ENCODE measurements around the gene CYYR1.

The CYYR1 gene

DNA sequence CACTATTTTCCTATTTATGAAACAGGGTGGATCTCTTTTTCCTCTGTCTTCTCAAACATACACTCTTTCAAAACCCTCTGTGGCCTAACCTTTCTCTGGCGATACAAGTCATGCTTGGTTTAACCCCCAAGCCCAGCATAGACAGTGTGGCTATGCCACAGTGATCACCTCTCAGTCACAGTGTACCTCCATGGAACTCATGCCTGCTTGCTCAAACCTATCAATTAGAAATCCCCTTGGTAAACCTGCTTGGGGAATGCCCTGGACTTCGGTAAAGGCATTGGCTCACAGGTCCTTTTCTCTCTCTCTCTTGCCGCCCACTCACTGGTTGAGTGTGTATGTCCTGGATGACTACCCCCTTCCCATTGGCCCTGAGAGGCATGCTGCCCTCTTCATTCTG is 147.5 kb downstream of the CYYR1 start:
- H3K4me3 ChIP-seq (ENCODE audit: low read depth, low read length): no peak overlapping the region
- H3K27ac ChIP-seq: no peak overlapping the region
- no peaks in the 10 kb centered on the region for H3K36me3 ChIP-seq
- H3K9me3 ChIP-seq (ENCODE audit: severe bottlenecking): no peaks in the 10 kb centered on the region
- DNase-seq: no peak
- TF ChIP-seq, protein P1, sequence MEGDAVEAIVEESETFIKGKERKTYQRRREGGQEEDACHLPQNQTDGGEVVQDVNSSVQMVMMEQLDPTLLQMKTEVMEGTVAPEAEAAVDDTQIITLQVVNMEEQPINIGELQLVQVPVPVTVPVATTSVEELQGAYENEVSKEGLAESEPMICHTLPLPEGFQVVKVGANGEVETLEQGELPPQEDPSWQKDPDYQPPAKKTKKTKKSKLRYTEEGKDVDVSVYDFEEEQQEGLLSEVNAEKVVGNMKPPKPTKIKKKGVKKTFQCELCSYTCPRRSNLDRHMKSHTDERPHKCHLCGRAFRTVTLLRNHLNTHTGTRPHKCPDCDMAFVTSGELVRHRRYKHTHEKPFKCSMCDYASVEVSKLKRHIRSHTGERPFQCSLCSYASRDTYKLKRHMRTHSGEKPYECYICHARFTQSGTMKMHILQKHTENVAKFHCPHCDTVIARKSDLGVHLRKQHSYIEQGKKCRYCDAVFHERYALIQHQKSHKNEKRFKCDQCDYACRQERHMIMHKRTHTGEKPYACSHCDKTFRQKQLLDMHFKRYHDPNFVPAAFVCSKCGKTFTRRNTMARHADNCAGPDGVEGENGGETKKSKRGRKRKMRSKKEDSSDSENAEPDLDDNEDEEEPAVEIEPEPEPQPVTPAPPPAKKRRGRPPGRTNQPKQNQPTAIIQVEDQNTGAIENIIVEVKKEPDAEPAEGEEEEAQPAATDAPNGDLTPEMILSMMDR (IDR thresholded peaks at IDR 0.05; ENCODE audit: low read depth, low read length): no peak
- H3K27me3 ChIP-seq (ENCODE audit: insufficient read depth, low read depth, severe bottlenecking): no peaks in the 10 kb centered on the region

DNA sequence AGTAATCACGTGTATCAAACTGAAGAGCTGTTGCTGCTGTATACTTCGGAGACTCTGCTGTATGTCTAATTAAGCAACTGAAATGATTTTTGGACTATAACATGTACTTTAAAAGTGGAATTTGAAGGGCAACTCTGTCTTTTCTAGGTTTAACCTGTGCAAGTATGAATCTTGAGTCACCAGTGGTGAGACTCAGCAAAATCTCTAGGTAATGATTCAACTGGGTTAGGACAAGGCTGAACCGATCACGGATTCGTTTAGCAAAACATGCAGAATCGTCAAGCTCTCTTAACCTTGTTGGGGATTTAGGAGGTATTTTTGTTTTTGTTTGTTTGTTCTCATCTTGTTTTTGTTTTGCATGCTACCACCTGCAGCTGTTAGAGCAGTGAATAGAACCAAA is 149.6 kb downstream of the CYYR1 start:
- H3K4me3 ChIP-seq (ENCODE audit: low read depth, low read length): no peak overlapping the region
- no peak overlapping the region for H3K27ac ChIP-seq
- no peaks in the 10 kb centered on the region for H3K27me3 ChIP-seq (ENCODE audit: insufficient read depth, low read depth, severe bottlenecking)
- TF ChIP-seq, protein P1 (IDR thresholded peaks at IDR 0.05; ENCODE audit: low read depth, low read length): no peak
- no peak for DNase-seq
- H3K9me3 ChIP-seq (ENCODE audit: severe bottlenecking): peaks cover 8% of the 10 kb centered on the region
- H3K36me3 ChIP-seq: no peaks in the 10 kb centered on the region

DNA sequence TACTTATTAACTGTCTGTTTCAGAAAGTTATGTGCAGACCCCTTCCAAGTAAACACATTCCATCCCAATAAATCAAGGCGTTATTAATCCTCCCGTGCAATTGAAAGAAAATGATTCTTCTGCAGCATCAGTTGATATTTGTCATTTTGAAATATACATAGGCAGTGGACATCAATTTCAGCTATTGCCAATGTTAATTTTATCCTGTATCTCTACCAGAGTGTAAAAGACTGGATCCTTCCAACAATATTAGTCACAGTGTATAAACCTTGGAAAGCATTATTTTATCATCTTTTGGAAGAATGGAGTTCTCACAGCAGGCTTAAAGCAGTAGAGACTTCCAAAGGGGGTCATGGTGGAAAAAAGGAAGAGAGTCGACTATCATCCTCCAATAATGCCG is 150.4 kb downstream of the CYYR1 start:
- no peak for DNase-seq
- Histone ChIP-seq H3K27ac (no peak overlapping the region), H3K9me3 (ENCODE audit: severe bottlenecking) (peaks cover 8% of the 10 kb centered on the region), H3K36me3 (no peaks in the 10 kb centered on the region), H3K4me3 (ENCODE audit: low read depth, low read length) (no peak overlapping the region), H3K27me3 (ENCODE audit: insufficient read depth, low read depth, severe bottlenecking) (no peaks in the 10 kb centered on the region)
- TF ChIP-seq, protein P1 (IDR thresholded peaks at IDR 0.05; ENCODE audit: low read depth, low read length): no peak

DNA sequence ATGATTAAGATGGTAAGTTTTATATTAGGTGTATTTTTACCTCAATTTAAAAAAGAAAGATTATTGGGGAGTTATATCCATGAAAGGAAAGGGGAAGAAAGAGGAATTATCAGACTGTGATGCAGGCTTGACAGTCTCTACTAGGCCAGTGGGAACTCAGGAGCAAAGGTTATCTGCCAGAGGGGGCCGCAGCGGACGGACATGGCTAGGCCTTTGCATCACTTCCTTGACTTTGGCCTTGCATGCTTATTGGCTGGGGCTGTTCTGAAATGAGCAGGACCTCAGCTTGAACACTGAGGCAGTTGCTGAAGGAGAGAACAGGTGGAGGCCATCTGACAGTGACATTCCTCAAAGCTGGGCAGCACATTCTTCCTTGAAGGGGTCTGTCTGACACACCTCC is 150.9 kb downstream of the CYYR1 start:
- Histone ChIP-seq H3K27ac (no peak overlapping the region), H3K36me3 (no peaks in the 10 kb centered on the region), H3K27me3 (ENCODE audit: insufficient read depth, low read depth, severe bottlenecking) (no peaks in the 10 kb centered on the region), H3K4me3 (ENCODE audit: low read depth, low read length) (no peak overlapping the region), H3K9me3 (ENCODE audit: severe bottlenecking) (peaks cover 8% of the 10 kb centered on the region)
- DNase-seq: no peak
- TF ChIP-seq, protein P1 (IDR thresholded peaks at IDR 0.05; ENCODE audit: low read depth, low read length): no peak

DNA sequence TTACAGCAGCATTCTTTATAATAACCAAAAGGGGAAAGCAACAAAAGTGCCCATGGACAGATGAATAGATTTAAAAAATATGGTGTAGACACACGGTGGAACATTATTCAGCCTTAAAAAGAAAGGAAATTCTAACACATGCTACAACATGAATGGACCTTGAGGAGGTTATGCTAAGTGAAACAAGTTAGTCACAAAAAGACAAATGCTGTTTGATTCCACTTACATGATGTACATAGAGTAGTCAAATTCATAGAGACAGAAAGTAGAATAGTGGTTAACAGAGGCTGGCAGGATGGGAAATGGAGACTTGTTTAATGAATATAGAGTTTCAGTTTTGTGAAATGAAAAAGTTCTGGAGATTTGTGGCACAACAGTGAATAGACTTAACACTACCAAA is 151.4 kb downstream of the CYYR1 start:
- Histone ChIP-seq H3K9me3 (ENCODE audit: severe bottlenecking) (peaks cover 8% of the 10 kb centered on the region), H3K4me3 (ENCODE audit: low read depth, low read length) (no peak overlapping the region), H3K27me3 (ENCODE audit: insufficient read depth, low read depth, severe bottlenecking) (no peaks in the 10 kb centered on the region), H3K27ac (no peak overlapping the region), H3K36me3 (no peaks in the 10 kb centered on the region)
- TF ChIP-seq, protein P1 (IDR thresholded peaks at IDR 0.05; ENCODE audit: low read depth, low read length): no peak
- no peak for DNase-seq
